K562 treated with DMSO at 1 percent for 4 hours (cell line): Measurements from ENCODE around the gene GNAS-AS1. TPM values are rescaled to one million over a fixed set of nuclear protein-coding genes. Genes with fewer than 3 reads are reported as not detected.

ENCODE experiments used
- total RNA-seq: library from RNA; unstranded; fragments of 300-600 nt; gene quantifications from 2 replicates; pipeline ENCODE4 v1.2.3, GENCODE V29; 2022; ENCODE audit not compliant: insufficient read depth

Gene GNAS-AS1
- 1.4 and 1.8 TPM in 2 replicates for total RNA-seq

DNA sequence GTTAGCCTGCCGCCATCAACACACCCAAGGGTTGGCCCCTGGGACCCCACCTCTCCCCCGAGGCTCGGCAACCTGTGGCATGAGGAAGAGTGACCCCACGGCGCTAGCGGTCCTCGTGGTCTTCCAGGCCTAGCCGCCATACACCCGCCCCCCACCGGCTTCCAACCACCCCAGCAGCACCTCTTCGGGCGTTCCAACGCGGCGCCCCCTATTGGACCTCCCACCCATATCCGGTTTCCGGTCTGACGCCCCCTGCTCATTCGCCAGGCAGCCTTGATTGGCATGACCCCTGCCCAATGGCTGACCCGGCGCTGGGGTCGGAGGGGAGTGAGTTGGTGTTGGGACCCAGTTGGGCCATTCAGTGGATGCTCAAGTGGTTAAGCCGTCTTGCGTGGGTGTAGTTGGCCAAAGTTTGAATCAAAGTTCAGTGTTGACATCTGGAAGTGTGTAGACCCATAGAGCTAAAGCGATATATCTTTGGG lies at the start of gene GNAS-AS1:
Gene GNAS-AS1 (minus strand): TSS at position 210 of the 482 bp plus-strand sequence.

DNA sequence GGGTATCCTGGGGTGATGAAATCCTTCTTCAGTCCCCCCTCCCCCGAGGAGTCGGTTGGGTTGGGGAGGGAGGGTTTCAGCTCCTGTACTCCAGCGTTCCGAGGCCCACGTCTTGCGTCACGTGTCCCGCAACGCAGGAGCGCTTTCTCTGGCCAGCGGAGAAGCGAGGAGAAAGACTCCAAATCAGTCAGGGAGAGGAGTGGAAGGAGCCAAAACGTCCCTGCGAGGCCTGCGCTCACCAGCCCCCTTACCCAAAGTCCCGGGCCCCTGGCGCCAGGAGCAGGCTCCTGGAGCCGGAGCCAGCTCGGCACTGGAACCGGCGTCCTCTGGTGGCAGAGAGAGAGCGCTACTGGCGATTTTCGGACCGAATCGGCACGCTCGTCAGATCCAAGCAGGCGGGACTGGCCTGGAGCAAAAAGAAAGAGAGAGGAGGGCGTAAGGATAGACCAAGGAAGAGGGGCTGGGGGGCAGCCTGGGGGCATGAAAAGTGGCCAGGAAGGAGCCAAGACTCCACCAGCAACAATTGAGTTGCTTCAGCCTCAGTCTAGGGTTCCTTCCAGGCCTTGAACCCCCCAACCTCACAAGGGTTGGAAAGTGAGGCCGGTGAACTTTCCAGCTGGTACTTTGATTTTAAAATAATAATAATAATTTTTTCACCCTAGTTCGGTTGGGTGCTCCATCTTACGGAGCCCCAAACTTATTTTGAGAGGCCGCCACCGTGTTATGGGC lies 2.0 kb upstream of the GNAS-AS1 start, which contains the start of gene GNAS:
Gene GNAS (plus strand): TSS at position 174 of the 729 bp plus-strand sequence.

Other genes starting within 250 kb of the GNAS-AS1 start
- 33.6 and 35.1 TPM in 2 replicates for gene STX16, start 199.6 kb downstream of the GNAS-AS1 start, total RNA-seq
- 0.90 and 2.0 TPM in 2 replicates for gene NPEPL1, start 158.1 kb downstream of the GNAS-AS1 start, total RNA-seq
- 626 and 702 TPM in 2 replicates for gene GNAS, start 1.8 kb upstream of the GNAS-AS1 start, total RNA-seq
- 65.8 and 83.4 TPM in 2 replicates for gene NELFCD, start 130.4 kb upstream of the GNAS-AS1 start, total RNA-seq
- 111 and 123 TPM in 2 replicates for gene CTSZ, start 156.4 kb upstream of the GNAS-AS1 start, total RNA-seq
- 0.82 and 1.0 TPM in 2 replicates for gene TUBB1, start 168.5 kb upstream of the GNAS-AS1 start, total RNA-seq
- gene ATP5F1E, start 181.4 kb upstream of the GNAS-AS1 start, total RNA-seq = 18.9 and 21.8 TPM in 2 replicates
- gene PRELID3B, start 191.9 kb upstream of the GNAS-AS1 start, total RNA-seq = 23.6 and 30.3 TPM in 2 replicates